Neural cell (in vitro differentiated cells): Measurements from ENCODE around the gene MFN1. TPM values are rescaled to one million over a fixed set of nuclear protein-coding genes. Genes with fewer than 3 reads are reported as not detected.

Source experiments
- H2AFZ ChIP-seq: fragments of 200-600, 300-800 bp; sonication (generic), shearing (Covaris generic); 2 replicates; pipeline ENCODE4 v1.6.0; 2014; ENCODE audit warnings: low read depth, mild to moderate bottlenecking, antibody characterized with exemption, low read length, moderate library complexity
- H3F3A ChIP-seq: fragments of 200-600 bp; shearing (Covaris generic); 2 replicates; pipeline ENCODE4 v1.6.1; 2016; ENCODE audit warnings: mild to moderate bottlenecking, moderate library complexity, mixed read lengths, antibody characterized with exemption, low read length; ENCODE audit not compliant: insufficient read depth, poor library complexity, severe bottlenecking
- H3K27ac ChIP-seq: fragments of 200-600, 300-800 bp; sonication (generic), shearing (Covaris generic); 2 replicates; pipeline ENCODE4 v1.5.1; 2014; ENCODE audit warnings: mild to moderate bottlenecking, low read length, moderate library complexity
- H3K27me3 ChIP-seq: fragments of 300-800, 200-600 bp; sonication (generic), shearing (Covaris generic); 2 replicates; pipeline ENCODE4 v1.6.0; 2014; ENCODE audit warnings: mild to moderate bottlenecking, low read depth, low read length, moderate library complexity; ENCODE audit not compliant: insufficient read depth
- H3K36me3 ChIP-seq: fragments of 300-800, 200-600 bp; sonication (generic), shearing (Covaris generic); 2 replicates; pipeline ENCODE4 v1.5.1; 2014; ENCODE audit warnings: mild to moderate bottlenecking, antibody characterized with exemption, low read length, moderate library complexity; ENCODE audit not compliant: insufficient read depth
- H3K4me2 ChIP-seq: fragments of 300-800, 200-600 bp; sonication (generic), shearing (Covaris generic); 2 replicates; pipeline ENCODE4 v1.6.0; 2014; ENCODE audit warnings: mild to moderate bottlenecking, low read length
- H3K4me3 ChIP-seq: fragments of 300-800, 200-600 bp; sonication (generic), shearing (Covaris generic); 2 replicates; pipeline ENCODE4 v1.5.1; 2014; ENCODE audit warnings: mild to moderate bottlenecking, low read length, moderate library complexity
- H3K79me2 ChIP-seq: fragments of 200-600 bp; shearing (Covaris generic); replicated peaks from 2 replicates; pipeline ENCODE4 v1.6.0; 2014; ENCODE audit warnings: mild to moderate bottlenecking, low read length, moderate library complexity; ENCODE audit not compliant: insufficient read depth
- H3K9ac ChIP-seq: fragments of 300-800, 200-600 bp; sonication (generic), shearing (Covaris generic); 2 replicates; pipeline ENCODE4 v1.6.1; 2016; ENCODE audit warnings: mild to moderate bottlenecking, low read length, mixed read lengths
- H3K9me2 ChIP-seq: fragments of 200-600 bp; shearing (Covaris generic); 2 replicates; pipeline ENCODE4 v1.6.1; 2016; ENCODE audit warnings: mild to moderate bottlenecking, low read length, mixed read lengths; ENCODE audit not compliant: insufficient read depth
- H3K9me3 ChIP-seq: fragments of 200-600, 300-800 bp; sonication (generic), shearing (Covaris generic); 2 replicates; pipeline ENCODE4 v1.6.1; 2016; ENCODE audit warnings: mild to moderate bottlenecking, mixed run types, low read length, moderate library complexity, mixed read lengths
- H4K20me1 ChIP-seq: fragments of 200-600 bp; shearing (Covaris generic); 2 replicates; pipeline ENCODE4 v1.6.1; 2016; ENCODE audit warnings: mild to moderate bottlenecking, mixed run types; ENCODE audit not compliant: insufficient read depth
- CTCF ChIP-seq: fragments of 450-650 bp; IDR thresholded peaks from 2 replicates; pipeline ENCODE4 v1.5.1; 2014; ENCODE audit warnings: antibody characterized with exemption, mild to moderate bottlenecking, moderate library complexity; ENCODE audit not compliant: poor library complexity, severe bottlenecking
- EZH2 ChIP-seq: fragments of 200-600, 300-800 bp; shearing (Covaris generic), sonication (generic); IDR thresholded peaks from 2 replicates; pipeline ENCODE4 v1.6.1; 2014; ENCODE audit warnings: antibody characterized with exemption, low read length, borderline replicate concordance, mild to moderate bottlenecking; ENCODE audit not compliant: insufficient read depth, poor library complexity, severe bottlenecking
- MXI1 ChIP-seq: fragments of 450-650 bp; conservative IDR thresholded peaks from 2 replicates; pipeline ENCODE4 v1.6.1; 2014; ENCODE audit warnings: antibody characterized with exemption, mild to moderate bottlenecking; ENCODE audit not compliant: poor library complexity, severe bottlenecking
- POLR2AphosphoS5 ChIP-seq: IDR thresholded peaks from 2 replicates; pipeline ENCODE4 v1.6.1; 2012
- RAD21 ChIP-seq: fragments of 450-650 bp; conservative IDR thresholded peaks from 2 replicates; pipeline ENCODE4 v1.6.1; 2014; ENCODE audit warnings: antibody characterized with exemption, mild to moderate bottlenecking, moderate library complexity
- REST ChIP-seq: IDR thresholded peaks from 2 replicates; pipeline ENCODE4 v1.6.1; 2012; ENCODE audit warnings: borderline replicate concordance
- polyA plus RNA-seq: library from polyadenylated mRNA; depleted of rRNA; stranded (reverse); fragments of >200 nt; gene quantifications from 2 replicates; pipeline ENCODE4 v1.2.3, GENCODE V29; 2014

MFN1 gene
- polyA plus RNA-seq, 1 donor from 2014 or later = 78.8 TPM

- Histone ChIP-seq H3K4me2 (no peak overlapping the region), H3K9me2 (no peaks in the 10 kb centered on the region), H3K4me3 (no peak overlapping the region), H3K9ac (no peak overlapping the region), H3K36me3 (no peaks in the 10 kb centered on the region), H3F3A (no peaks in the 10 kb centered on the region), H2AFZ (no peak overlapping the region), H3K27me3 (no peaks in the 10 kb centered on the region), H3K27ac (no peak overlapping the region), H4K20me1 (no peaks in the 10 kb centered on the region), H3K9me3 (no peaks in the 10 kb centered on the region), H3K79me2 (no peaks in the 10 kb centered on the region)
- TF ChIP-seq REST = no peak
- no peak for TF ChIP-seq EZH2
- no peak for TF ChIP-seq POLR2AphosphoS5
- no peak for TF ChIP-seq CTCF
Observed at GRCh38 chr3:179301645-179302044, 45.9 kb upstream of the MFN1 start.

- Histone ChIP-seq H3F3A (no peaks in the 10 kb centered on the region), H3K4me2 (no peak overlapping the region), H3K9me2 (no peaks in the 10 kb centered on the region), H3K27me3 (no peaks in the 10 kb centered on the region), H3K9me3 (no peaks in the 10 kb centered on the region), H3K9ac (no peak overlapping the region), H2AFZ (no peak overlapping the region), H3K27ac (no peak overlapping the region), H3K4me3 (no peak overlapping the region), H4K20me1 (no peaks in the 10 kb centered on the region), H3K79me2 (no peaks in the 10 kb centered on the region), H3K36me3 (no peaks in the 10 kb centered on the region)
- TF ChIP-seq MXI1 (no peak), POLR2AphosphoS5 (no peak), EZH2 (no peak), CTCF (no peak), RAD21 (no peak)
Observed at GRCh38 chr3:179302111-179302510, 45.4 kb upstream of the MFN1 start.
